ENCODE measurements around the gene MED17.

MED17 gene

GRCh38 chr11:93784145-93784934, at the start of gene MED17:
MED17 (plus strand) TSS chr11:93784282; CDS start chr11:93784514, 232 bp downstream.
- H3K27me3 ChIP-seq (replicated peaks; ENCODE audit: insufficient read depth, low read length): no peaks in the 10 kb centered on the region
- H3K79me2 ChIP-seq (ENCODE audit: low read length): peaks cover 55% of the 10 kb centered on the region

GRCh38 chr11:93734427-93735222, 49.5 kb upstream of the MED17 start:
- Histone ChIP-seq H3K79me2 (ENCODE audit: low read length) (peaks cover 79% of the 10 kb centered on the region), H3K4me2 (ENCODE audit: low read depth, low read length) (no peak overlapping the region), H3K9me3 (replicated peaks; ENCODE audit: insufficient read depth, low read length) (no peaks in the 10 kb centered on the region), H3K4me1 (ENCODE audit: low read length) (peaks cover 23% of the 10 kb centered on the region), H3F3A (ENCODE audit: insufficient read depth, low read length) (peaks cover 97% of the 10 kb centered on the region), H2AFZ (ENCODE audit: low read length) (no peak overlapping the region), H3K9me2 (replicated peaks; ENCODE audit: insufficient read depth, low read length) (no peaks in the 10 kb centered on the region), H3K27ac (ENCODE audit: low read length) (no peak overlapping the region), H3K9ac (ENCODE audit: low read length) (no peak overlapping the region), H3K36me3 (replicated peaks; ENCODE audit: insufficient read depth, low read length) (peaks cover 74% of the 10 kb centered on the region), H3K27me3 (replicated peaks; ENCODE audit: insufficient read depth, low read length) (no peaks in the 10 kb centered on the region), H3K4me3 (ENCODE audit: low read length) (no peak overlapping the region), H4K20me1 (ENCODE audit: insufficient read depth, low read length) (peaks cover 73% of the 10 kb centered on the region; the same call in 1 of the 2 replicates)
- no peak for DNase-seq
- TF ChIP-seq CTCF (IDR thresholded peaks at IDR 0.05; ENCODE audit: low read length): no peak
- TF ChIP-seq EZH2phosphoT487 (IDR thresholded peaks at IDR 0.05; ENCODE audit: low read length): no peak
- no peak for TF ChIP-seq EZH2 (optimal IDR thresholded peaks at IDR 0.05; ENCODE audit: low read depth, low read length)

More at GRCh38 chr11:93784145-93784934, at the start of gene MED17:
- Histone ChIP-seq H3K4me3 (ENCODE audit: low read length) (peak within 1 kb of the TSS; percentile 100), H3K9me3 (replicated peaks; ENCODE audit: insufficient read depth, low read length) (no peaks in the 10 kb centered on the region), H3K9ac (ENCODE audit: low read length) (peak within 1 kb of the TSS; percentile 100), H2AFZ (ENCODE audit: low read length) (peak within 1 kb of the TSS; percentile 97), H3K27ac (ENCODE audit: low read length) (peak within 1 kb of the TSS; percentile 96), H3F3A (ENCODE audit: insufficient read depth, low read length) (peaks cover 11% of the 10 kb centered on the region; the same call in 1 of the 2 replicates), H3K4me1 (ENCODE audit: low read length) (peaks cover 10% of the 10 kb centered on the region), H3K36me3 (replicated peaks; ENCODE audit: insufficient read depth, low read length) (peaks cover 4% of the 10 kb centered on the region; the same call in 1 of the 2 replicates), H3K4me2 (ENCODE audit: low read depth, low read length) (peak within 1 kb of the TSS; percentile 82), H3K9me2 (replicated peaks; ENCODE audit: insufficient read depth, low read length) (no peaks in the 10 kb centered on the region), H4K20me1 (ENCODE audit: insufficient read depth, low read length) (peaks cover 5% of the 10 kb centered on the region; the same call in 1 of the 2 replicates)
- DNase-seq: peak; percentile 94
- peak; percentile 44 for TF ChIP-seq CTCF (IDR thresholded peaks at IDR 0.05; ENCODE audit: low read length)
- TF ChIP-seq EZH2 (optimal IDR thresholded peaks at IDR 0.05; ENCODE audit: low read depth, low read length): no peak

- H4K20me1 ChIP-seq (ENCODE audit: insufficient read depth, low read length): peaks cover 65% of the 10 kb centered on the region; the same call in 1 of the 2 replicates
Observed at GRCh38 chr11:93735627-93736026, 48.5 kb upstream of the MED17 start.

More at GRCh38 chr11:93735627-93736026, 48.5 kb upstream of the MED17 start:
- Histone ChIP-seq H3K27me3 (replicated peaks; ENCODE audit: insufficient read depth, low read length) (no peaks in the 10 kb centered on the region), H3K79me2 (ENCODE audit: low read length) (peaks cover 89% of the 10 kb centered on the region), H3K4me1 (ENCODE audit: low read length) (peaks cover 23% of the 10 kb centered on the region), H3K36me3 (replicated peaks; ENCODE audit: insufficient read depth, low read length) (peaks cover 64% of the 10 kb centered on the region), H3K9me2 (replicated peaks; ENCODE audit: insufficient read depth, low read length) (no peaks in the 10 kb centered on the region), H2AFZ (ENCODE audit: low read length) (no peak overlapping the region), H3K9ac (ENCODE audit: low read length) (no peak overlapping the region), H3K9me3 (replicated peaks; ENCODE audit: insufficient read depth, low read length) (no peaks in the 10 kb centered on the region), H3K4me2 (ENCODE audit: low read depth, low read length) (peak overlapping the region; percentile 88; the same call in 1 of the 2 replicates), H3F3A (ENCODE audit: insufficient read depth, low read length) (peaks cover 97% of the 10 kb centered on the region), H3K4me3 (ENCODE audit: low read length) (no peak overlapping the region), H3K27ac (ENCODE audit: low read length) (0 out of 2 replicates have a peak overlapping the region, but pooled peaks have one; percentile 1)
- TF ChIP-seq EZH2phosphoT487 (IDR thresholded peaks at IDR 0.05; ENCODE audit: low read length): no peak
- TF ChIP-seq EZH2 (optimal IDR thresholded peaks at IDR 0.05; ENCODE audit: low read depth, low read length): no peak
- TF ChIP-seq CTCF (IDR thresholded peaks at IDR 0.05; ENCODE audit: low read length): no peak
- no peak for DNase-seq

All from MM.1S (cell line).